G401 (cell line): ENCODE measurements around the gene MKNK1. TPM values are rescaled to one million over a fixed set of nuclear protein-coding genes. Genes with fewer than 3 reads are reported as not detected.

Experiments
- DNase-seq: peaks from one replicate; pipeline ENCODE4 v3.0.0-alpha.2; 2015; ENCODE audit warnings: low spot score
- in situ Hi-C: cut with HindIII; loops from 2 replicates; pipeline ENCODE4 v1.10.0; 2016; ENCODE audit warnings: low sequenced_read_pairs, mixed read lengths
- total RNA-seq: library from RNA; depleted of rRNA; stranded (reverse); fragments of >200 nt; shearing (Covaris generic); gene quantifications from 2 replicates; pipeline ENCODE4 v1.2.3, GENCODE V29; 2014

Gene MKNK1
- total RNA-seq, 1 experiment from 2014 or later = 34.5 TPM

DNA sequence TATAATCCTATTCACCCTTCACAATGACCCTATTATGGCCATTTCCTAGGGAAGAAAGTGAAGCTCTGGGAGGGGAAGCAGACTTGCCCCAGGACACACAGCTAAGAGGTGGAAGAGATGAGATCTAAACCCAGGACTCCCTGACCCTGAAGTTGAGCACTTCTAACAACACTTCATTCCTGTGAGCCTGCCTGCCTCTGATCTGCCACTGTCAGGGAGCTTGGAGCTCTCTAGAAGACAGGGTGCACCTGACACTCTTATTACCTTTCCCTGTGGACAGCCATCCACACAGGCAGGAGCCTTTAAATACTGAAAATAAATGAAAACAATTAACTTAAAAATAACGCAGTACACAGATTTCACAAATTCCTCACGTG lies 599 bp downstream of the MKNK1 start:
- in situ Hi-C loops = no loop called here
- no peak for DNase-seq

DNA sequence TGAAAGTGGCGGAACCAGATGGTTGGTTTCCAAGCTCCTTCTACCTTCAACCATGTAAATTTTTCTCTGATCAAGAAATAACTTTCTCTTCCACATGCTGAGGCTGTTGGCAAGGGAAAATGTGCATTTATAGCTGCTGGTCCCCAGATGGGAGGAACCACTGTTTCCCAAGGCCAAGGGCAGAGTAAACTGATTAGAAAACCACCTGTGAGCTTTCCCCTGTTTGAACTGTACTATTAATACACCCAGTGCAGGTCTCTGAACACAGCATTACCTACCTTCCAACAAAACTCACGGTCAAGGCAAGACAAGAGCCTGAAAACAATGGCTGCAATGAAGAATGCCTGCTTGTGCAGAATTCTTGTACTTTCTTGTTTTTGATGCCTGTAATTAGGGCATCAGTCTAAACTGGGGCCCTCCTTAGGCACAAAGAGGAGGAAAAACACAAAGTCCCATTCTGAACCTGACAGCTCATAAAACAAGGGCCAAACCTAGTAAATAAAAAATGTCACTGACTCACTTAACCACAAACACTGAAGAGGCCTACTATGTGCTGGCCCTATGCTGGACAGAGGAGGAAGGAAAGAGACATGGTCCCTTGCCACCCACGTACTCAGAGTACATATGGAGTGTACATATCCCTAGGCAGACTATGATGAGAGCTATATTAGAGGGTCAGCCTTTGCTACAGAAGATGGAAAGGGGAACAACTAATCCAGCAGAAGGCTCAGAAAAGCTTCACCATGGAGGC lies 2.6 kb downstream of the MKNK1 start:
- DNase-seq = no peak
- in situ Hi-C loops = no loop called here

DNA sequence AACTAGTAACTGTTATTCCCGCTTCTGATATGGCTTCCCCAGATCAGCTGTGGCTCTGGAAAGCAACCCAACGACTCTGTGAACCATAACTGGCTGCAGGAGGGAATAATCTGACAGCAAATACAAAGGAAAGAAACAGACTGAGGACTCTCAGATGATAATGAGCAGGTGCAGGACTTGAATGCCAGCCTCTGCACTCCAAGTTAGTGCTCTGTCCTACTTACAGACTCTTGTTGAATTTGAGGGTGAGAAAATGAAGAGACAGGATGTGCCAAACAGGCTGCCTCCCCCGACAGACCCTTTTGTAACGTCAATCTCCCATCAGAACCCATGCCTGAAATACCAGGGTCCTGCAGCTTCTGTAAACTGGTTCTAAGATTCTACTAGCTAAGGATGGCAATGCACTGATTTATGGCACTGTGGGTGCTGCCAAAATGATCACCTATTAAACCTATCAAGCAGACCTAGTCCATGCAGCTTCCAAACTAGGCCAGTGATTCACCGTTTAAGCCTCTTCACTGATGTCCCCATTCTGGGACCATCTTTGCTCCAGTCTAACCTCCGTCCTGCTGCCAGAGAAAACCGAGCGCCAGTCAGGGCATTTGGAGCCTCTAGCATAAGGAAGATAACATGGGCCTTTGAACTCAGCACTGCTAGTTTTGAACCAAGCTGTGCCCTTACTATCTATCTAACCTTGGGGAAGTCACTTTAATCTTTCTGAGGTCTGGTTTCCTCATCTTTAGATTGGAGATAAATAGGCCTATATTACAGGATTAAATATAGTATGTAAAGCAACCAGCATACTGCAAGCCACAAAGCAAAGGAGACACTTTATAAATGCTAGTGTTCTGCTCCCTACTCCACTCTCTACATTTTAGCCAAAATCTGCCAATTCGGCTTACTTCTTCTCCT lies 4.8 kb downstream of the MKNK1 start:
- in situ Hi-C loops = no loop called here
- DNase-seq = no peak

GRCh38 chr1:46596846-46597245 lies 7.2 kb downstream of the MKNK1 start:
- DNase-seq = no peak
- in situ Hi-C loops = no loop called here

GRCh38 chr1:46596036-46596435 lies 8.0 kb downstream of the MKNK1 start:
- no peak for DNase-seq
- in situ Hi-C loops = no loop called here

GRCh38 chr1:46595127-46595526 lies 8.9 kb downstream of the MKNK1 start:
- in situ Hi-C loops = no loop called here
- no peak for DNase-seq

- in situ Hi-C loops = no loop called here
- no peak for DNase-seq
Observed at GRCh38 chr1:46594063-46594462, 10.0 kb downstream of the MKNK1 start.

DNA sequence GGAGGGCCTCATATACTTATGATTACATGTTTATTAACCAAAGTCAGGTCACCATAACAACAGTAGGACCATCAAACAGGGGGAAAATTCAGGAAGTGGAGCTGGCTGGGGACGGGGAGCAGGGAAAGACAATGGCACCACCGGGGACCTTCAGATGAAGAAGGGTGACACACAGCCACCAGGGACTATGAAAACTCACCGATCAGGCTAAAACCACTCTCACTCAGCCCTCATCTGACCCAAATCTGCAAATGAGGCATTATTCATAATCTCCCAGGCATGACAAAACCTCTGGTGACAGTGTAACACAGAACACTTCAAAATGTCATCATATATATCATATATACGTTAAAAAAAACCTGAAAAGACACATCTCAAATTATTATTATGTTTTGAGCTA lies 11.2 kb downstream of the MKNK1 start:
- in situ Hi-C loops = no loop called here
- no peak for DNase-seq

- in situ Hi-C loops = no loop called here
- DNase-seq = no peak
Observed at GRCh38 chr1:46589529-46589928, 14.5 kb downstream of the MKNK1 start.

- no peak for DNase-seq
- in situ Hi-C loops = no loop called here
Observed at GRCh38 chr1:46587069-46587468, 17.0 kb downstream of the MKNK1 start.

DNA sequence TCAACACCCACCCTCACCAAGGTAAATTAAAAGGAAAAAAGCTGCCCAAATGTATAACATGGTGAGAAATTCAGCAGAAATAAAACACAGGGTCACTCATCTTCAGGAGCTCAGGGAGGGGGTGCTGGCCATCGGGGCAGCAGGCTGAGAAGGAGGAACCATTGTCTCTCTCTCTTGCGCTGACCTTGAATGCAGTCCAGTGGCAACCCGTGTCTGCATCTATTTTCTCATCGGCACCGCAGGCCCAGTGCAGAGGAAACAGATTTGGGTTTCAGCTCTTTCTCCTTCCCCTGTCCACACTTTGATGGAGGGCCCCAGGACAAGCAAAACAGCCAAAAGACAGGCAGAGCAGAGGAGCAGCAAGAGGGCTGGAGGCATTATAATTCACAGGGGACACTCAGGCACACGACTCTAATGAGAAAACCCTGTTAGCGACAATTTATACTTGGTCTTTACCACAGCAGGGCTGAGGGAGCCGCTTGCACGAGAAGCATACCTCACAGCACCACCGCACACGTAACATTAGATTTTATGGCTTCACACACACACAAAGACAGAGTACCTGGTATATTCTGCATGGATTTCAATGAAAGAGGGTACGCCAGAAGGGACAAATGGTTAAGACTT lies 18.6 kb downstream of the MKNK1 start:
- DNase-seq = no peak

DNA sequence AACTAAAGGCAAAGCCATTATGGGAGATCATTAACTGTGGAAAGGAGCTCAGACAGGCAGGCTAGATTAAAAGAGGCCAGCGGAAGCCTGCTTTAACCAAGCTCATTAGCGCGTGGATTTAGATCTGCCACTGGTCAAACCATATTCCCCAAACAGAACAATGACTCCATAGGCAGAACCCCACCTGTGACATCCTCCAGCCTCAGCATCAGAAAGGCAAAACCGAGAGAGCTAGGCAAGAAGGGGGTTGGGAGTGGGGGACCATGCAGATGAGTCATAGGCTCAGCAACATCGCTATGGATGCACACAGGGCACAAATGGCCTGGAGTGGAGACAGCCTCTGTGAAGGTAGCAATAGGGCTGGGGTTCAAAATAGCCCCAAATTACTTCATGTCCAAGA lies 20.6 kb downstream of the MKNK1 start:
- in situ Hi-C loops = no loop called here
- DNase-seq = no peak

More for the DNA sequence above, 18.6 kb downstream of the MKNK1 start:
- in situ Hi-C loops = no loop called here

GRCh38 chr1:46582972-46583371 lies 21.1 kb downstream of the MKNK1 start:
- DNase-seq = no peak
- in situ Hi-C loops = no loop called here

GRCh38 chr1:46581681-46582455 lies 22.2 kb downstream of the MKNK1 start:
- no peak for DNase-seq
- in situ Hi-C loops = no loop called here

DNA sequence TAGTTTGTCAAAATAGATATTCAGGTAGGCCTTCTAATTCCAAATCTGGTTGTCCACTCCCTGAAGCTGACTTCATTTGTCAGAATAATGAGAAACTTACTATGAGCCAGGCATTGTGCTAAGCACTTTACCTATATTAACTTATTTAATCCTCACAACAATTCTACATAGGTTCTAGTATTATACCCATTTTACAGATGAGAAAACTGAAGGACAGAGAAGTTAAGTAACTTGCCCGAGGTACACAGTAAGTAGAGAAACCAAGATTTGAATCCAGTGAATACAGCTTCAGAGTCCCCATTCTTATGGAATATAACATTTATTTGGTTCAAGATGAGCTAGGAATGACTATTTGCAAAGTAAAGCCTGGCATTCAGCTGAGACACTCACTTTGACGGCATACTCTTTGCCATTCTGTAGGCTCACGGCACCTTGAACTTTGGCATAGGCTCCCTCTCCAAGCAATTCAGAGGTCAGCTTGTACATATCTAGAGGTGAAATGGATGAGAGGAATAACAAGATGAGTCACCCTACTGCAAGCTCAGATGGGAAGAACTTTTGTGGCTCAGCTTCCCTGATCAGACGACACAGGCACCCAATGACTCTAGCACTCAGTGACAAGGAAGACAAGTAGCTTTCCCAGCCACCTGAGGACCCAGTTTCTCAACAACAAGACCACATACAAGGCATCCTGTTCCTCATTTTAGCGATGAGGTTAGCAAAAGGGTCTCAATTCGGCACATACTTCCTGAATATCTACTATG lies 23.7 kb downstream of the MKNK1 start:
- in situ Hi-C loops = no loop called here
- no peak for DNase-seq

GRCh38 chr1:46577671-46578070 lies 26.4 kb downstream of the MKNK1 start:
- no peak for DNase-seq
- in situ Hi-C loops = no loop called here

- peak; percentile 12 for DNase-seq
Observed at GRCh38 chr1:46576596-46576995, 27.5 kb downstream of the MKNK1 start.

DNA sequence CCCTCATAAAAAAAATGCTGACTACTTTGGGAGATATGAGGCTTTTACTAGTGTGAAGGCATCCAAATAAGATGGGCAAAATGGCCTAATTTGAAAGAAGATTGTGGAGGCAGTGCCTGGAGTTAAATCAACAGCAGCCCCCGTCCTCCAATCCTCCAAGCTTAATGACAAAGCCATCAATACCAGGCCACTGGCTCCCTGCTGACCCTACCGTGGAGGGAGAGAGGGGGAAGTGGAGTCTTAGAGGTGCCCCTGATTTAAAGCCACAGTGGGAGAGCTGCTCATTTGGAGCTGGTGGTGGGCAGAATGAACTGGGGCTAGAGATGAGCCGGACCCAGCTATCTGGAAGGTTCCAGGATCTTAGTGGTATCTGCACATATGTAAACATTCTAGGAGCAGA lies 28.3 kb downstream of the MKNK1 start:
- in situ Hi-C loops = no loop called here
- peak; percentile 6 for DNase-seq

More at GRCh38 chr1:46576596-46576995, 27.5 kb downstream of the MKNK1 start:
- in situ Hi-C loops = no loop called here

DNA sequence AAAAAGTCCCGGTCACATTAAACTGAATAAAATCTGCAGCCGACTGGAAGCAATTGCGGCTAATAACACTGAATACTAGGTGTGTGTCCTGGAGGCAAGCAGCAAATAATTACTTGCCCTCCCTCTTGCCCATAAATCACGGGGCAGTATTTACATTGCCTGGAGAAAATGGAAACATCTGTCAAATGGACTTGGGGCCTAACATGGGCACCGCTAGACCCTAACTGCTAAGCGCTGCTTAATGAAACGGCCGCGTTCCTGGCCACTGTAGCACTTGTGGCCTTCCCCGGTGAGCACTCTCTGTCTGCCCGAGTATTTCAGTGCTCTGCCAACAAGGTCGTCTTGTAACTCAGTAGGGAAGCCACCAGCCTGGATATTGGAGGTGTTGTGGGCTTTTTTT lies 28.8 kb downstream of the MKNK1 start:
- DNase-seq = peak; percentile 72
- in situ Hi-C loops = no loop called here
